CD4-positive, alpha-beta memory T cell (primary cell): ENCODE measurements around the gene CUL4A. TPM values are rescaled to one million over a fixed set of nuclear protein-coding genes. Genes with fewer than 3 reads are reported as not detected.
A peak's percentile ranks its signal among the peaks of the same experiment; 100 is the strongest.

Source experiments
- CTCF ChIA-PET: fragments of 350-600 bp; sonication (Branson Sonifier 250); formaldehyde crosslinking; loops from one replicate; lab custom pipeline; 2021; ENCODE audit warnings: inconsistent platforms; ENCODE audit not compliant: partially characterized antibody; lab: Charles Lee
- POLR2A ChIA-PET: fragments of 350-600 bp; sonication (Branson Sonifier 250); formaldehyde crosslinking; loops from one replicate; lab custom pipeline; 2021; ENCODE audit not compliant: partially characterized antibody; lab: Charles Lee
- DNase-seq, 5 donors: peaks; one replicate each; pipeline versions ENCODE4 v3.0.0 to v3.0.0-alpha.2; 2020 to 2022; ENCODE audit warnings: mixed read lengths in 1 of 5
- H3K27ac ChIP-seq: one replicate; pipeline ENCODE4 v1.7.0; 2013; ENCODE audit warnings: low read depth, low read length
- H3K27me3 ChIP-seq: 2 replicates; pipeline ENCODE4 v1.7.0; 2013; ENCODE audit warnings: mild to moderate bottlenecking, low read length, moderate library complexity; ENCODE audit not compliant: insufficient read depth
- H3K36me3 ChIP-seq: 2 replicates; pipeline ENCODE4 v1.7.0; 2013; ENCODE audit warnings: mild to moderate bottlenecking, low read length, moderate library complexity; ENCODE audit not compliant: insufficient read depth
- H3K4me1 ChIP-seq: 2 replicates; pipeline ENCODE4 v1.7.0; 2013; ENCODE audit warnings: mild to moderate bottlenecking, low read length, moderate library complexity; ENCODE audit not compliant: insufficient read depth
- H3K4me3 ChIP-seq, 2 donors: one replicate each; pipeline ENCODE4 v1.7.0; 2013; ENCODE audit warnings: low read length in 2 of 2, mild to moderate bottlenecking in 1 of 2
- H3K9me3 ChIP-seq, 2 donors: one replicate each; pipeline ENCODE4 v1.7.0; 2013; ENCODE audit warnings: low read length in 2 of 2, control low read depth in 1 of 2; ENCODE audit not compliant: control insufficient read depth in 1 of 2
- H3K27ac Mint-ChIP-seq, 7 donors: one replicate each; pipeline ENCODE4 v1.8.0; 2020 to 2021; ENCODE audit warnings: mixed read lengths in 7 of 7, mild to moderate bottlenecking in 6 of 7, inconsistent platforms in 3 of 7, moderate library complexity in 3 of 7
- H3K27me3 Mint-ChIP-seq, 2 donors: one replicate each; pipeline ENCODE4 v1.8.0; 2020 to 2021; ENCODE audit warnings: mixed read lengths in 2 of 2
- H3K36me3 Mint-ChIP-seq, 2 donors: one replicate each; pipeline ENCODE4 v1.8.0; 2020 to 2021; ENCODE audit warnings: mixed read lengths in 2 of 2, inconsistent platforms in 1 of 2, mild to moderate bottlenecking in 1 of 2
- H3K4me1 Mint-ChIP-seq, 4 donors: one replicate each; pipeline ENCODE4 v1.8.0; 2020 to 2021; ENCODE audit warnings: mixed read lengths in 4 of 4, mild to moderate bottlenecking in 1 of 4
- H3K4me3 Mint-ChIP-seq, 8 donors: one replicate each; pipeline ENCODE4 v1.8.0; 2020 to 2021; ENCODE audit warnings: mixed read lengths in 8 of 8, mild to moderate bottlenecking in 7 of 8, moderate library complexity in 6 of 8, inconsistent platforms in 3 of 8
- H3K9me3 Mint-ChIP-seq, 8 donors: one replicate each; pipeline ENCODE4 v1.8.0; 2020 to 2021; ENCODE audit warnings: mixed read lengths in 8 of 8, mild to moderate bottlenecking in 5 of 8, inconsistent platforms in 3 of 8, moderate library complexity in 1 of 8
- intact Hi-C: fragments of 100-400 bp; cut with micrococcal nuclease; formaldehyde crosslinking; loops from one replicate; pipeline ENCODE4 v1.15.1; 2023
- polyA plus RNA-seq, 2 donors: library from polyadenylated mRNA; unstranded; fragments of 300-500 nt; fragmentation: Illumina TruSeq; gene quantifications; one replicate each; pipeline ENCODE4 v1.2.3, GENCODE V29; 2021
- total RNA-seq, 2 experiments: library from RNA; stranded (reverse); gene quantifications; one replicate each; pipeline ENCODE4 v1.2.3, GENCODE V29; 2021

Gene CUL4A
- total and polyA plus RNA-seq, 4 experiments from 2014 or later = 59.8 to 80.0 (median 74.2) TPM

DNA sequence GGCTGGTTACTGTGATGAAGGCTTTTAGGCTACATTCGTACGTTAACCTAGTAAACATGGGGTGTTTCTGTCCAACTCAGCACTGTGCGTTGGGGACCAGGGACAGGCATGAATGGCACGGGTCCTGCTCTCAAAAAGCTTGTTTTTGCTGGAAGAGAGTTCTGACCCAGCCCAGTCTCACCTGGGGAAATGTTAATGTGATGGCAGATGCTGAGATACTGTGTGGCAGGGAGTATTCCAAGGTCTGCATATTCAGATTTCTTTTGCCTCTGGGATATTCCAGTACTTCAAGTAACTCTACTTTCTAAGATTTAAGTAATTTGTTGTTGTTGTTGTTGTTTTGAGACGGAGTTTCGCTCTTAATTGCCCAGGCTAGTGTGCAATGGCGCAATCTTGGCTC lies 13.7 kb downstream of the CUL4A start:
- intact Hi-C loops = no loop called here
- peaks cover 23 to 32% (median 28%) of the 10 kb centered on the region in 4 donors for H3K4me1 Mint-ChIP-seq
- no peak overlapping the region for H3K4me3 Mint-ChIP-seq
- peaks cover 4% of the 10 kb centered on the region for H3K4me1 ChIP-seq
- no peaks in the 10 kb centered on the region for H3K27me3 ChIP-seq
- ChIA-PET POLR2A (interaction anchor here (0.9 kb wide), 1 partner anchor 68 kb away, joined by 3 read pairs; no protein-coding TSS in a partner anchor), CTCF (no interaction called here)
- no peaks in the 10 kb centered on the region for H3K9me3 ChIP-seq
- H3K27ac ChIP-seq = no peak overlapping the region
- H3K4me3 ChIP-seq = no peak overlapping the region
- no peaks in the 10 kb centered on the region for H3K27me3 Mint-ChIP-seq
- H3K36me3 ChIP-seq = peaks cover 64% of the 10 kb centered on the region
- H3K36me3 Mint-ChIP-seq = peaks cover 53 to 78% of the 10 kb centered on the region in 2 donors
- DNase-seq = no peak
- H3K9me3 Mint-ChIP-seq = no peaks in the 10 kb centered on the region
- H3K27ac Mint-ChIP-seq = no peak overlapping the region

DNA sequence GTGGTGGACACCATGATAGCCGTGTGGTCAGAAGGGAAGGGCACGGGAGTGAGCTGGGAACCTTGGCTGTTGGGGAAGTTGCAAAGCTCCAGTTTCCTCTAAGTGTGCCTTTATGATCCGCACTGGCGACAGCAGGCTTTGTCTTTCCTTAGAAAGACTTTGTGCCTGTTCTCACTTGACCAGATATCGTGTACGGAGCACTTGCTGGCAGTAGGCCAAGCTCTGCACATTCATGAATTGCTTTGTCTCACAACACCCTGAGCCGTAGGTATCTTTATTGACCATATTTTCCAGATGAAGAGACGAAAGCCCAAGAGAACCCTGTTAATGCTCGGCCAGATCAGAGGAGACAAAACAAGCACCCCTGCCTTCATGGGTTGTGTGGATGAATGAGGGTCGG lies 15.1 kb downstream of the CUL4A start:
- ChIA-PET CTCF (no interaction called here), POLR2A (interaction anchor here (1.0 kb wide), 1 partner anchor 15 kb away, joined by 4 read pairs; the partner anchor contains the start of gene CUL4A)
- Histone ChIP-seq H3K4me3 (no peak overlapping the region), H3K27ac (no peak overlapping the region), H3K27me3 (no peaks in the 10 kb centered on the region), H3K36me3 (peaks cover 69% of the 10 kb centered on the region), H3K9me3 (no peaks in the 10 kb centered on the region), H3K4me1 (no peaks in the 10 kb centered on the region)
- Mint-ChIP-seq H3K27ac (no peak overlapping the region), H3K36me3 (peaks cover 61 to 85% of the 10 kb centered on the region in 2 donors), H3K27me3 (no peaks in the 10 kb centered on the region), H3K4me1 (peaks cover 20 to 28% (median 25%) of the 10 kb centered on the region in 4 donors), H3K9me3 (no peaks in the 10 kb centered on the region), H3K4me3 (no peak overlapping the region)
- DNase-seq = no peak
- intact Hi-C loops = no loop called here

DNA sequence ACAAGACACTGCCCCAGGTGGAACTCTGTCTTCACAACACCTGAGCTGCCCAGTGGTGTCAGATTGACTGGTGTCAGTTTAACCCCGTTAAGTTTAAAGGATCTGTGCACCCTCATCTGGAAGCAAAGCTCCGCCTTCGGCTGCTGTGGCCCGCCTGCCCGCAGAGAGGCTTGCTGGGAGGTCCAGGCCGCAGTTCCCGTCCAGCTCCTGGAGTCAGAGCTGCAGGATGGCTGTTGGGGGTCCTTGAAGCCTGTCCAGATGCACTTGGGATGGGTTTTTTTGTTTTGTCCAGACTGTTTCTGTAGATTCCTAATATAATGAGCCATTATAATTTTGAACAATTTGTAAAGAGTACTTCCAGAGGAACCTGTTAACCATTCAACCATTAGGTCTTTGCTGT lies 16.1 kb downstream of the CUL4A start:
- Histone ChIP-seq H3K4me3 (no peak overlapping the region), H3K27me3 (no peaks in the 10 kb centered on the region), H3K27ac (peak overlapping the region; percentile 29), H3K9me3 (no peaks in the 10 kb centered on the region), H3K36me3 (peaks cover 77% of the 10 kb centered on the region), H3K4me1 (no peaks in the 10 kb centered on the region)
- CTCF ChIA-PET = no interaction called here
- no peak overlapping the region for H3K4me3 Mint-ChIP-seq
- H3K36me3 Mint-ChIP-seq = peaks cover 62 to 85% of the 10 kb centered on the region in 2 donors
- H3K27me3 Mint-ChIP-seq = no peaks in the 10 kb centered on the region
- H3K9me3 Mint-ChIP-seq = no peaks in the 10 kb centered on the region
- peaks cover 18 to 21% (median 19%) of the 10 kb centered on the region in 4 donors for H3K4me1 Mint-ChIP-seq
- H3K27ac Mint-ChIP-seq = no peak overlapping the region
- POLR2A ChIA-PET = no interaction called here
- DNase-seq = no peak
- intact Hi-C loops = no loop called here

DNA sequence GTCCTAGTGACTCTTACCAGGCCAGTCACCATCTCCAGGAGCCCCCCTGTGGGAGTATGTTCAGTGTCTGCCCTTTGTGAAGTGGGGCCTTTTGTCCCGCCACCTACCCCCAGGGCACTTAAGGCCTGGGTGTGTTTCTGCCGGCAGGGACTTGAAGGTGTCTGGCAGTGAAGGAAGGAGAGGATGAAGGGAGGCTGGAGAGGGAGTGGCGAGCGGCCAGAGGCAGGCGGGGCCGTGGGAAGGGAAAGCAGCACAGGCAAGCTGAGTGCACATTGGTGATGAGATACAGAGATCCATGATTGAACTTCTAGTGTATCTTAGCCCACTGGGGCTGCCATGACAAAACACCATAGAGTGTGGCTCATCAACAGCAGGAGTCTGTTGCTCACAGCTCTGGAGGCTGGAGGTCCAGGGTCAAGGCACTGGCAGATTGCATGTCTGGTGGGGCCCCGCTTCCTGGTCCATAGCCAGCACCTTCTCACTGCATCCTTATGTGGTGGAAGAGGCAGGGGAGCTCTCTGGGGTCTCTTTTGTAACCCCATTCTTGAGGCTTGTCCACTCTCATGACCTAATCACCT lies 17.5 kb downstream of the CUL4A start:
- Mint-ChIP-seq H3K36me3 (peaks cover 62 to 79% of the 10 kb centered on the region in 2 donors), H3K27ac (peak overlapping the region in 1 of 7 donors; percentile 50), H3K9me3 (no peaks in the 10 kb centered on the region), H3K4me3 (peak overlapping the region in 1 of 8 donors; percentile 73), H3K27me3 (no peaks in the 10 kb centered on the region), H3K4me1 (peaks cover 11 to 14% (median 14%) of the 10 kb centered on the region in 4 donors)
- POLR2A ChIA-PET = no interaction called here
- H3K36me3 ChIP-seq = peaks cover 66% of the 10 kb centered on the region
- no peaks in the 10 kb centered on the region for H3K4me1 ChIP-seq
- H3K4me3 ChIP-seq = no peak overlapping the region
- no peak overlapping the region for H3K27ac ChIP-seq
- CTCF ChIA-PET = interaction anchor here (0.6 to 0.8 kb wide), 2 partner anchors 8 to 42 kb away, joined by 3 read pairs; no protein-coding TSS in a partner anchor
- H3K27me3 ChIP-seq = no peaks in the 10 kb centered on the region
- intact Hi-C loops = no loop called here
- no peaks in the 10 kb centered on the region for H3K9me3 ChIP-seq
- no peak for DNase-seq

DNA sequence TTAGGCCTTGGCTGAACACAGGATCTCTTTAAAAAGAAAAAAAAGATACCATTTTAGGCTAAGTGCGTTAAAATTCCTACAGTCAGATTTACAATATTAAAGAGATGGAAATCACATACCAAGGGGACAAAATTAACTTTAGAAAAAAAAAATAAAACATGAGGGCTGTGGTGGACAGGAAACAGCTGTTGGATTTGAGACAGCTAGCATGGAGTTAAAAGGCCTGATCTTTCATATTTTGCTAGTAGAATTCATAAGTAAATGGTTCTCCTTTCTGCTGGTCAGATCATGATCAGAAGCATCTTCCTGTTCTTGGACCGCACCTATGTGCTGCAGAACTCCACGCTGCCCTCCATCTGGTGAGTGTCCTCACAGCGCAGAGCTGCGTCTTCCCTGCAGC lies 19.7 kb downstream of the CUL4A start:
- no peaks in the 10 kb centered on the region for H3K27me3 Mint-ChIP-seq
- H3K36me3 Mint-ChIP-seq = peaks cover 67 to 78% of the 10 kb centered on the region in 2 donors
- Histone ChIP-seq H3K9me3 (no peaks in the 10 kb centered on the region), H3K36me3 (peaks cover 68% of the 10 kb centered on the region), H3K27me3 (no peaks in the 10 kb centered on the region), H3K27ac (no peak overlapping the region), H3K4me1 (no peaks in the 10 kb centered on the region), H3K4me3 (no peak overlapping the region)
- no peak for DNase-seq
- intact Hi-C loops = no loop called here
- ChIA-PET POLR2A (interaction anchor here (1.0 kb wide), 1 partner anchor 20 kb away, joined by 6 read pairs; the partner anchor contains the start of gene CUL4A), CTCF (interaction anchor here (1.0 kb wide), 1 partner anchor 10 kb away, joined by 3 read pairs; no protein-coding TSS in a partner anchor)
- H3K27ac Mint-ChIP-seq = peak overlapping the region in 1 of 7 donors; percentile 49
- H3K4me1 Mint-ChIP-seq = peaks cover 0 to 5% (median 5%) of the 10 kb centered on the region in 4 donors
- H3K9me3 Mint-ChIP-seq = no peaks in the 10 kb centered on the region
- H3K4me3 Mint-ChIP-seq = no peak overlapping the region

DNA sequence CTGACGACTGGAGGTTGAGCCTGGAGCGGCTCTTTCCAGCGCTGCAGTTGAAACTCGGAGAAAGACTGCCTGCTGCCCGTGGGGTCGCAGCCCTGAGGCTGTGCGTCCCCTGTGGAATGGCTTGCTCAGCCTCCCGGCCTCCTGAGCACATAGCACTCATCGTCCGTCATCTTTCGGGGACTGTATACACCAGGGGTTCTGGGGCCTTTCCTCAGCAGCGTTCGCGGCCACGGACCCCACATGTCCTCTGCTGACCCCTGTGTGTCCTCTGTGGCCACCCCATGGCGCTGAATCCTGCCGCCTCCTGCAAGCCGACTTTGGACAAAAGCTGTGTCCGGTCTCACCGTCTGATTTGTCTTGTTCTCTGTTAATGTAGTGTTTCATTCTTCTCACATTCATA lies 20.4 kb downstream of the CUL4A start:
- POLR2A ChIA-PET = no interaction called here
- no peaks in the 10 kb centered on the region for H3K27me3 ChIP-seq

DNA sequence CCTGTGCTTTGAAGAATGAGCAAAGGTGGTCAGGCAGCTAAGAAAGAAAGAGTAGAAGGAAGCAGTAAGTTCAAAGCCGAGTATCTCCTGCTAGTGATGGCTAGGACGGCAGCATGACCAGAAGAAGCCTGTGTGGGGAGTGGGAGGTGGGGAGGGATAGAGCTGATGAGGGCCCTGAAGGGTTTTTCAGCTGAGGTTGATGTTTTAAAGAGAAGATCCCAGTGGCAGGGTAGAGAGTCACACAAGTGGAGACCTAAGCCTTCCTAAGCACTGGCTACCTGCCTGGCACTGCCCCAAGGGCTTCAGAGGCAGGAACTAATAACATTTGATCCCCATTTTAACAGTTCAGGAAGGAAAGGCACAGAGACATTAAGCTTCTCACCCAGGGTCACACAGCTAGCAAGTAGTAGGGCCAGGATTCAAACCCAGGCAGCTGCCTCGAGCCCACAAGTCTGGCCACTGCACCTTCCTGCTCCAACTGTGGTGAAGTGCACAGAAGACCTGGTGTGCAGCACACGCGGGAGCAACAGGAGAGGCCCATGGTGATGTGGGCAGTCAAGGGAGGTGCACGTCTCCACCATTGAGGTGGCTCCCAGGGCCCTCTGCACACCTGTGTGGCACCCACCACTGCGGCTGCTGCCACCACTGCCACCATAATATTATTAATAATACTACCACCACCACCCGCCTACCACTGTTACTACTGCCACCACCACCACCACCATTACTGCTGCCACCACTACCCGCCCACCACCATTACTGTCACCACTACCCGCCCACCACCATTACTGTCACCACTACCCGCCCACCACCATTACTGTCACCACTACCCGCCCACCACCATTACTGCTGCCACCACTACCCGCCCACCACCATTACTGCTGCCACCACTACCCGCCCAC lies 22.1 kb downstream of the CUL4A start:
- peaks cover 0 to 1% (median 0%) of the 10 kb centered on the region in 4 donors for H3K4me1 Mint-ChIP-seq
- Histone ChIP-seq H3K9me3 (no peaks in the 10 kb centered on the region), H3K27ac (no peak overlapping the region), H3K36me3 (peaks cover 60% of the 10 kb centered on the region), H3K4me1 (no peaks in the 10 kb centered on the region), H3K4me3 (no peak overlapping the region), H3K27me3 (no peaks in the 10 kb centered on the region)
- no peaks in the 10 kb centered on the region for H3K9me3 Mint-ChIP-seq
- DNase-seq = no peak
- no peaks in the 10 kb centered on the region for H3K27me3 Mint-ChIP-seq
- peak overlapping the region in 3 of 7 donors; percentile 41 to 77 (median 54) for H3K27ac Mint-ChIP-seq
- ChIA-PET CTCF (no interaction called here), POLR2A (no interaction called here)
- H3K36me3 Mint-ChIP-seq = peaks cover 62 to 73% of the 10 kb centered on the region in 2 donors
- no peak overlapping the region for H3K4me3 Mint-ChIP-seq
- intact Hi-C loops = no loop called here

More for the DNA sequence above, 20.4 kb downstream of the CUL4A start:
- Histone ChIP-seq H3K4me1 (no peaks in the 10 kb centered on the region), H3K36me3 (peaks cover 68% of the 10 kb centered on the region), H3K9me3 (no peaks in the 10 kb centered on the region), H3K4me3 (no peak overlapping the region), H3K27ac (no peak overlapping the region)
- no peak for DNase-seq
- Mint-ChIP-seq H3K36me3 (peaks cover 66 to 74% of the 10 kb centered on the region in 2 donors), H3K4me3 (no peak overlapping the region), H3K4me1 (peaks cover 0 to 5% (median 4%) of the 10 kb centered on the region in 4 donors), H3K9me3 (no peaks in the 10 kb centered on the region), H3K27ac (no peak overlapping the region), H3K27me3 (no peaks in the 10 kb centered on the region)
- intact Hi-C loops = no loop called here
- CTCF ChIA-PET = interaction anchor here (1.0 kb wide), 1 partner anchor 11 kb away, joined by 3 read pairs; no protein-coding TSS in a partner anchor
